GM21529 (cell line): ENCODE data around the gene SRPK3.
"Not testable (repeated sequence)": the region's sequence is repeated elsewhere in the genome, so short reads cannot be mapped to it uniquely, and the experiment has no call there.

Source experiments
- ATAC-seq: cut with Tn5 transposase; IDR thresholded peaks from one replicate; pipeline ENCODE4 v1.9.1; 2021; ENCODE audit not compliant: unreplicated experiment

The SRPK3 gene

DNA sequence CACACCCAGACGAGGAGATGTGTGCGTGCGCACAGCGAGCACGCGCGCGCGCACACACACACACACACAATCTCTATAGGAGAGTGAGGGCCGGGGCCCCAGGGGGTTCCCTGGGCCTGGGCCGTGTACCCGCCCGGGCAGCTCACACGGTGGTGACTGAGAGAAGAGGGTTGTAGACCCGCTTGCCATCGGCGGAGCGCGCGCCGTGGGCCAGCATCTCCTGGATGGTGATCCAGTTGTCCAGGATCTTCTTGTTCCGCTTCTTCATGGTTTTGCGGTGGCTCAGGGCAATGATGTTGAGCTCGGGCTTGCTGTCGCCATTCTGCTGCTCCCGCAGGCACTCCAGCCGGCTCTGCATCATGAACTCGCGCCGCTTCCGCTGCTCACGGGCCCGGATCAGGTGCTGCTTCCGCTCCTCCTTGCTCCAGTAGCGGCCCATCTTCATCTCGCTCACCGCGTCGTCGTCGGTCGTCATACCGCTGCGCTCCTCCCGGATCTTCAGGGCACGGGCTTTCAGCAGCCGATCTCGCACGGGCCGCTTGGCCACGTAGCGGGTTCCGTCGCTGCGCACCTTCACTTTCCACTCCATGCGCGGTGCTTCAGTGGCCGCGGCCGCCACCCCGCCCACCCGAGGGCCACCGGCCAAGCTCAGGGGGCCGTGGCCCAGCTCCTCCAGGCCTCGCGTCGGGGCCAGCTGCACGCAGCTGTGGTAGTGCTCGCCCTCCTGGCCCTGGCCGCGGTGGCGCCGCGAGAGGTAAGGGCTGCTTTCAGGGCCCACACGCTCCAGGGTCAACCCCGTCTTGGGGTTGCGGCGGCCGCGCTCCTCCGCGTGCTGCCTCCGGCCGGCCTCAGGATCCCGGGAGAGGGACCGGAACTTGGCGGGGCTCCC is 22.6 kb downstream of the SRPK3 start:
- ATAC-seq: no peak

DNA sequence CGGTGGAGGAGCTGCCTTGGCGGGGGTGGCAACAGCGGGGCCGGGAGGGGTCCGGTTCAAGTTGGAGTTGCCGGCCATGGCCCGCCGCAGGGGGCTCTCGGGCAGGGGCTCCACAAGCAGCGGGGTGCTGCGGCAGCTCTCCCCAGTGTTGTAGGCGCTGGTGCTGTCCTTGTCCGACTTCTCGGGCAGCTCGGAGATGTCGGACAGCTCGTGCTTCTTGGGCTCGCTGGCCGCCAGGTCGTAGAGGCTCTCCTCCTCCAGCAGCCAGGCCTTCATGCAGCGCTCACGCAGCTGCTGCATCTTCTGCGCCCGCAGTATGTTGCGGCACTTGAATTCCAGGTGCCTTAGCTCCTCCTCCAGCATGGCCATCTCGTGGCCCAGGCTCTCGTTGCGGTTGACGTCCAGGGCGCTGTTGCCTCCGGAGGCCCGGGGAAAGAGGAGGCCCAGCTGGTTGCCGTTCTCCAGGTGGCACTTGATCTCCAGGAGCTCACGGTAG is 23.3 kb downstream of the SRPK3 start:
- no peak for ATAC-seq

- no peak for ATAC-seq
Observed at GRCh38 chrX:153804621-153805020, 23.8 kb downstream of the SRPK3 start.

GRCh38 chrX:153805436-153805835 is 24.6 kb downstream of the SRPK3 start:
- ATAC-seq: no peak

- no peak for ATAC-seq
Observed at GRCh38 chrX:153806999-153807575, 26.2 kb downstream of the SRPK3 start.

DNA sequence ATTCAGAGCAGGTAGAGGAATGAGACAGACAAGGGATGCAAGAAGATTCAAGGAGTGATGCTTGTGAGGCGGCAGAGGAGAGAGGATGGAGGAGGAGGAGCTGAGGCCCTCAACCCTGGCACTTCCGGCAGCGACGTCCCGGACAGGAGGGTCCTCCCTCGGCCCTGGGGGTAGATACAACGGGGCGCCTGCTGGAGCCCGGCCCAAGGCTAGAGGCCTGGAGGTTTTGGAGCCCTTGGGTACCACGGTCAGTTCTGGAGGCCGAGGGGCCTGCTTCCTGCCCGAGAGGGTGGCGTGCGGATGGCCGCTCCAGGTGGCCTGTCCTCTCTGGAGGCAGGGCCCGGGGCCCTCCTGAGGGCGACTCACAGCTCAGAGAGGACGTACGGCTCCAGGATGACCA is 27.1 kb downstream of the SRPK3 start:
- no peak for ATAC-seq

GRCh38 chrX:153812220-153812619 is 31.4 kb downstream of the SRPK3 start:
- no peak for ATAC-seq

DNA sequence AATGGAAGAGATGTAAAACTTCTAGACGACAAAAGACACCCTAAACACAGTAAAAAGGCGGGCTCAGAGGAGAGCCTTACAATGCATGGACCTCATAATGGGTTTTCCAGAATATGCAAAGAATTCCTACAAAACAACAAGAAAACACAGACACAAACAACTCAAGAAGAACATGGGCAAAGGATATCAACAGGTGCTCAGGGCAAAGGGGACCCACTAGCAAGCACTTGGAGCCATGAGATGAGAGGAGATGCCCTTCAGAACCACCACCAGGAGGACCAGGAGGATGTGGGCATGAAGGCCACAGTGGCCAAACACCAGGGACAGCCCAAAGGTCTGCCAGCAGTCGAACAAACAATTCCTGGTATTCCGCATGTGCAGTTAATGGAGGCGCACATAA is 32.3 kb downstream of the SRPK3 start:
- ATAC-seq: no peak

DNA sequence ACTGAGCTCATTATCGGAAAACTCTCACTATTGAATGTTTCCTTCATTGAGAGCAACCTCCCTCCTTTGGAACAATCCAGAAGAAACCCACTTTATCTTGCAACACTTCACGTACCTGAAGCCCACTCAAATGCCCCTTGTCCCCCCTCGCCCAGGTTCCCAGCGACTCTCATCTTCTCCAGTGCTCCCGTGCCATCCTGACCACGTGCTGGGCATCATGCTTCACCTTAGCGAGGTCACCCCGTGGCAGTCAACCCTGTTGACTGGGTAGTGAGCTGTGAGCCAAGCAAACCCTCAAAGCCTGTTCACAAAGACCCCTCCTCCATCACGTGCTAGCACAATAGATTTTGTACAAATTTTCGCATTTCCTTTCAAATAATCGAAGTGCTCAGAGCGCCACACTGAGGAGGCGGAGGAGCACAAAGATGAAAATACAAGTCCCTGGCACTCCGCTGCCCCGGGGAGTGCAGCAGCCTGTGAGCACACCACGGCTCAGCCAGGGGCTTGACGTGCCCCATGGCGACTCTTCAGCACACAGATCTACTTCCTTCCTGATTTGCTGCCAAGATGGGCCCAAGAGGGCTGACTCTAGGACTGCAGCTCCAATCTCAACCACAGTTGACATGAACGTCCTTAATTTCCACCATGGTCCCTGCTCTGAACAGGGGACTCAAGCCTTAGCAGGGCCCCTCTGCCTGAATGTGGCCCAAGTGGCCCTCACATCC is 33.9 kb downstream of the SRPK3 start:
- ATAC-seq: no peak

DNA sequence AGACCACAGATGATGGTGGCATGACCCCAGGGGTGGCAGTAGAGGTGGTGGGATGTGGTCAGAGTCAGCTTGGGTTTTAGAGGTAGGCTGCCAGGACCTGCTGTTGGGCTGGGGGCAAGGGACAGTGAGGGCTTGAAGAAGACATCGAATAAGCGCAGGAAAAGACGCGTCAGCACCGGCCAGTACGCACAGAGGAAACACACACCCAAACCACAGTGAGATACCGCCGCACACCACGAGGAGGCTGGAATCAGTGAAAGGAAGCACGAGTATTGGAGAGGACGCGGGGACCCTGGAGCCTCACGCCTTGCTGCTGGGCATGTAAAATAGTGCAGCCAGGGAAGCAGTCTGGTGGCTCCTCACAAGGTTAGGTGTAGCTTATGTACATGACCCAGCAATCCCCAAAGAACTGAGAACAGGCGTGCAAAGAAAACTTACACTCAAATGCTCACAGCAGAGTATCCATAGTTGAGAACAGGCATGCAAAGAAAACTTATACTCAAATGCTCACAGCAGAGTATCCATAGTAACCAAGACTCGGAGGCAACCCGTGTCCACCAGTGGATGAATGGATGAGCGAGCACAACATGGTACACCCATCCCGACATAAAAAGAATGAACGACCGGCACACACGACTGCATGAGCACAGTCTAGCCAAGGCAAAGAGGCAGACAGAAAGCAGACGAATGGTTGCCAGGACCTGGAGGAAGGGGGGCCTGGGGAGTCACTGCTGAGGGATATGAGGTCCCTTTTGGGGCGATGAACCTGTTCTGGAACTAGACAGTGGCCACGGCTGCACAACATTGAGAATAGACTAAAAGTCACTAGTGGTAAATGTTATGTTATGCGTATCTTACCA is 36.2 kb downstream of the SRPK3 start:
- no peak for ATAC-seq

GRCh38 chrX:153818064-153818463 is 37.2 kb downstream of the SRPK3 start:
- not testable (repeated sequence) for ATAC-seq

GRCh38 chrX:153818571-153819383 is 37.9 kb downstream of the SRPK3 start:
- no peak for ATAC-seq

GRCh38 chrX:153819384-153820040 is 38.7 kb downstream of the SRPK3 start:
- no peak for ATAC-seq

DNA sequence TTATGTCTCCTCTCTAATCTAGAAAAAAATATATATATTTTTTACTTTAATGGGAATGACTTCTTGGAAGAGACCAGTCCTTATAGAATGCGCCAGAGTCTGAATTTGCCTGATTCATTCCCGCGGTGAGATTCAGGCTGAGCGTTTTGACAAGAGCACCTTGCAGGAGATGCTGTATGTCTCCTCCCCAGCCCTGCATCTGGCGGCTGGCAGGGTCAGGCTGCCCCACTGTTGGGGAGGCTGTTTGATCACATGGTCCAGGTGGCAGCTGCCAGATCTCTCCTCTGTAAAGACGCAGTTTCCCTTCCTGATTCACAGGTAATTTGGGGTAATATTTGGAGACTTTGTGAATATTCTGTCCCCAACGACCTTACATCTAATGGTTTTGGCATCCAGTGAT is 39.8 kb downstream of the SRPK3 start:
- no peak for ATAC-seq

DNA sequence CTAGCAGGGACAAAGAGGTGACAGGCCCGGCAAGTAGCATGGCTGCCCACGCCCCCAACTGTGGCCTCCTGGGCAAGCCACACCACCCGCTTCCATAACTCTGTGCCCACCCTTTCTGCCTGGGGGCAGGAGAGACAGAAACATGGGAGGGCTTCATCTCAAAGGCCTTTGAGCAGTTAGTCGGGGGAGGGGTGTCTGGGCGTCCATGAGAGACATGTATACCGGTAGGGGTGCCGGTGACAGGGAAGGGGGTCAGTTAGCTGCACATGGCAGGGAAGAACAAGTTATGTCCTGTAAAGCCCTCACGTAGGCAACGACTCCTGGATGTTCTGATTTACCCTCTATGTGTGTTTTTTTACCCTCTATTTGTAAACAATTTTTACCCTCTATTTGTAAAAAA is 40.2 kb downstream of the SRPK3 start:
- ATAC-seq: no peak

- ATAC-seq: no peak
Observed at GRCh38 chrX:153824348-153824747, 43.5 kb downstream of the SRPK3 start.

- no peak for ATAC-seq
Observed at GRCh38 chrX:153825042-153825441, 44.2 kb downstream of the SRPK3 start.

- ATAC-seq: no peak
Observed at GRCh38 chrX:153827016-153827415, 46.2 kb downstream of the SRPK3 start.

GRCh38 chrX:153827903-153828302 is 47.1 kb downstream of the SRPK3 start:
- no peak for ATAC-seq
